HFFc6 (cell line): Measurements from ENCODE around the gene SLC30A2. TPM values are rescaled to one million over a fixed set of nuclear protein-coding genes. Genes with fewer than 3 reads are reported as not detected.

Experiments
- DNase-seq: peaks from one replicate; pipeline ENCODE4 v3.0.0-alpha.2; 2018
- H3K27ac Mint-ChIP-seq: 2 replicates; pipeline ENCODE4 v1.8.0; 2020; ENCODE audit warnings: mild to moderate bottlenecking, mixed read lengths
- H3K27me3 Mint-ChIP-seq: 2 replicates; pipeline ENCODE4 v1.8.0; 2021; ENCODE audit warnings: mild to moderate bottlenecking, moderate library complexity, mixed read lengths; ENCODE audit not compliant: insufficient read depth
- H3K36me3 Mint-ChIP-seq: 2 replicates; pipeline ENCODE4 v1.8.0; 2021; ENCODE audit warnings: low read depth, mixed read lengths
- H3K4me1 Mint-ChIP-seq: 2 replicates; pipeline ENCODE4 v1.8.0; 2020; ENCODE audit warnings: low read depth, mixed read lengths
- H3K4me3 Mint-ChIP-seq: 2 replicates; pipeline ENCODE4 v1.8.0; 2020; ENCODE audit warnings: mild to moderate bottlenecking, moderate library complexity, mixed read lengths
- H3K9me3 Mint-ChIP-seq: 2 replicates; pipeline ENCODE4 v1.8.0; 2020; ENCODE audit warnings: mild to moderate bottlenecking, mixed read lengths
- CTCF ChIP-seq: fragments of 200-600 bp; sonication (generic); IDR thresholded peaks from 2 replicates; pipeline ENCODE4 v1.5.0; 2021; ENCODE audit warnings: antibody characterized with exemption, mild to moderate bottlenecking
- total RNA-seq, 6 experiments: library from RNA; stranded (reverse); fragmentation: NEBNext Ultra II Directional; extraction: Animal tissue kit (Norgen Biotek cat#: 25700); gene quantifications; 2 replicates in 1 of 6; 3 replicates in 5 of 6; pipeline ENCODE4 v1.2.3, GENCODE V29; 2021

SLC30A2 gene
- total RNA-seq, 6 experiments from 2014 or later: not detected

GRCh38 chr1:26067432-26067911 is 21.6 kb upstream of the SLC30A2 start, which contains the start of gene TRIM63:
Gene TRIM63, minus strand, starts transcription at chr1:26067630. Its CDS starts 136 bp downstream, at chr1:26067494.
- Mint-ChIP-seq H3K9me3 (no peaks in the 10 kb centered on the region), H3K36me3 (no peaks in the 10 kb centered on the region), H3K4me3 (no peak within 1 kb of the TSS), H3K27me3 (peaks cover 58% of the 10 kb centered on the region), H3K27ac (no peak within 1 kb of the TSS), H3K4me1 (no peaks in the 10 kb centered on the region)
- no peak for DNase-seq
- no peak for TF ChIP-seq CTCF

GRCh38 chr1:26066857-26067256 is 20.9 kb upstream of the SLC30A2 start:
- Mint-ChIP-seq H3K27ac (no peak overlapping the region), H3K4me1 (no peaks in the 10 kb centered on the region), H3K27me3 (peaks cover 56% of the 10 kb centered on the region), H3K9me3 (no peaks in the 10 kb centered on the region), H3K36me3 (no peaks in the 10 kb centered on the region), H3K4me3 (no peak overlapping the region)
- TF ChIP-seq CTCF: no peak
- DNase-seq: no peak

- H3K4me3 Mint-ChIP-seq: no peak overlapping the region
- H3K27me3 Mint-ChIP-seq: peaks cover 56% of the 10 kb centered on the region
- H3K4me1 Mint-ChIP-seq: no peaks in the 10 kb centered on the region
- no peak for TF ChIP-seq CTCF
- DNase-seq: no peak
- H3K27ac Mint-ChIP-seq: no peak overlapping the region
- H3K9me3 Mint-ChIP-seq: no peaks in the 10 kb centered on the region
- no peaks in the 10 kb centered on the region for H3K36me3 Mint-ChIP-seq
These were observed 20.2 kb upstream of the SLC30A2 start for GRCh38 chr1:26066160-26066559.

- H3K27me3 Mint-ChIP-seq: peaks cover 63% of the 10 kb centered on the region
- DNase-seq: no peak
- no peaks in the 10 kb centered on the region for H3K9me3 Mint-ChIP-seq
- no peaks in the 10 kb centered on the region for H3K36me3 Mint-ChIP-seq
- TF ChIP-seq CTCF: no peak
- H3K27ac Mint-ChIP-seq: no peak overlapping the region
- no peaks in the 10 kb centered on the region for H3K4me1 Mint-ChIP-seq
- no peak overlapping the region for H3K4me3 Mint-ChIP-seq
These were observed 18.6 kb upstream of the SLC30A2 start for GRCh38 chr1:26064553-26064952.

- Mint-ChIP-seq H3K27ac (no peak overlapping the region), H3K27me3 (peaks cover 48% of the 10 kb centered on the region), H3K4me3 (no peak overlapping the region), H3K4me1 (no peaks in the 10 kb centered on the region), H3K36me3 (no peaks in the 10 kb centered on the region), H3K9me3 (no peaks in the 10 kb centered on the region)
- no peak for TF ChIP-seq CTCF
- no peak for DNase-seq
These were observed 15.1 kb upstream of the SLC30A2 start for GRCh38 chr1:26060832-26061574.
